GM18520 (cell line): ENCODE data around the gene NDRG4.

Experiments used
- ATAC-seq: cut with Tn5 transposase; IDR thresholded peaks from one replicate; pipeline ENCODE4 v1.9.1; 2021; ENCODE audit not compliant: unreplicated experiment

The NDRG4 gene

DNA sequence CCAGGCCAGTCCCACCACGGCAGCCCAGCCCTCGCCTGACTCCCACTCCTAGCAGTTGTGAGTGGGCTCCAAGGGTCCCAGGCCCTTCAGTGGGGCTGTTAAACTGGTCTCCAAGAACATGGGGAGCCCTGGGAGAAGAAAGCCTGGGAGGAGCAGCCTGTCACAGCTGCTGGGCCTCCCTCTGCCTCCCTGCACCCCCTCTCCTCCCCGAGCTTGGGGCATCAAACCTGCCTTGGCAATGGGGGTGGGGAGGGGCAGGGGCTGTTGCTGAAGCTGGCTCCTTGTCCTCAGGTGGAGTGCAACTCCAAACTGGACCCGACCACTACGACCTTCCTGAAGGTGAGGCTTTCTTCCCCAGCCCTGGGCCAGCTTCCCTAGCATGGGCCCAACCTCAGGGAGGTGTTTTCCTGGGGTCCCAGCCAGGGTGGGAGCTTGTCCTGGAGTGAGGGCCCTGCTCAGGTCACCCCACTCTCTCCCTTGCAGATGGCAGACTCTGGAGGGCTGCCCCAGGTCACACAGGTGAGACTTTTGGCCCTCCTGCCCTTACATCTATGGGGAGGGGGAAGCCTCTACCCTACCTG is 8.8 kb downstream of the NDRG4 start:
- ATAC-seq: no peak

DNA sequence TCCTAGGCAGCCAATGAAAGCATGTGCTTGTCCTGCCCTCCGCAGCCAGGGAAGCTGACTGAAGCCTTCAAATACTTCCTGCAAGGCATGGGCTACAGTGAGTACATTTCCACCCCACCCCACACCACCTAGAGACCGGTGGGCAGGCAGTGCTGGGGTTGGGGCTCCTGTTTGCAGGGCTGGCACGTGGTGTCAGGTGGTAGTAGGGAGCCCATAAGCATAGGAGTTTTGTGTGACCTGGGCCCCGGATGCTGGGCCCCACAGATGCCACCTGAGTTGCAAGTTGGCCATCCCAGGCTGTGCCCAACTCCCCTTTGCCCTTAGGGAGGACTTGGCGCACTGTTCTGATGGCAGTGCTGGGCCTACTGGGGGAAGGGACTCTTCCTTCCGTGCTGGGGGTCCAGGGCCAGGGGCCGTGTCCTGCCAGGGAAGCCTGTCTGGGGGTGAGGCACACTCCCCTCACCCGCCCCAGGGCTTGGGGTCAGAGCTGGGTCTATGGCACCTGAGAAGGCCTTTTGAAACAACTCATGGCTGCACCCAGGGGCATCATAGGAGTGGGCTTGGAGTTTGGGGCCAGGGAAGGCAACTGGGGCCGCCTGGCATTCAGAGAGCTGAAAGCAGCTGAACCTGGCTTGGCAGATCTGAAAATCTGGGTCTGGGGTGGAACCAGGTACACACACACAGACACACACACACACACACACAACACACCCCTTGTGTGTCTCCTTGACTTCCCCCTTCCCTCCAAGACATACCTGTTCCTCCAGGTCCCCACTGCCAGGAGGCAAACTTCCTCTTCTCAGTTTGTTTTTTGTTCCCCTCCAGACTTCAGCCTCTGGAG is 9.5 kb downstream of the NDRG4 start:
- ATAC-seq: no peak

DNA sequence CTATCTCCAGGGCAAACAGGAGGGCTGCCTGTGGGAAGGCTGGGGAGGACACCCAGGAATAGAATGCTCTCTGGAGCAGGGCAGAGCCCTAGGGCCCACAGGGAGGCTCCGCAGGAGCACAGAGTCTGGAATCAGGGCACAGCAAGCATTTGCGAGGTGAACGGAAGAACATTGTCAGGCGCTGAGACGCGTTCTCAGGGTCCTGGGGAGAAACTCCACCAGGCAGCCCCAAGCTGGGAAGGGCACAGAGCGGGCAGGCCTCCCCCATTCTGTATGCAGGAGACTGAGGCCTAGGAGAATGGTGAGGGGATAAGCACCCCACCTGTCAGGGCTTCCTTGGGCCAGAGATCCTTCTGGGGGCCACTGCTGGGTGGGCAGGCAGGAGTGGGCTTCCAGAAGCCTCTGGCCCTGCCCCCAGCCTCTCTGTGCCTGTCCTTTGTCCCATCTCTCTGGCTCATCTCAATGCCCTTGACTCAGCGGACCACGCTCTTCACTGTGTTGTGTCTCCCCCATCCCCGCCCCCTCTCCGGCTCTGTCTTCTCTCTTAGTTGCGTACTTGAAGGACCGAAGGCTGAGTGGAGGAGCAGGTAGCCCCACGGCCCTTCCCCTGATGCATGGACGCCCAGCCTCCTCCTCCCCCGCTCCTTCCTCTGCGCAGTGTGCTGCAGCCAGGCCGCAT is 10.3 kb downstream of the NDRG4 start:
- ATAC-seq: no peak

DNA sequence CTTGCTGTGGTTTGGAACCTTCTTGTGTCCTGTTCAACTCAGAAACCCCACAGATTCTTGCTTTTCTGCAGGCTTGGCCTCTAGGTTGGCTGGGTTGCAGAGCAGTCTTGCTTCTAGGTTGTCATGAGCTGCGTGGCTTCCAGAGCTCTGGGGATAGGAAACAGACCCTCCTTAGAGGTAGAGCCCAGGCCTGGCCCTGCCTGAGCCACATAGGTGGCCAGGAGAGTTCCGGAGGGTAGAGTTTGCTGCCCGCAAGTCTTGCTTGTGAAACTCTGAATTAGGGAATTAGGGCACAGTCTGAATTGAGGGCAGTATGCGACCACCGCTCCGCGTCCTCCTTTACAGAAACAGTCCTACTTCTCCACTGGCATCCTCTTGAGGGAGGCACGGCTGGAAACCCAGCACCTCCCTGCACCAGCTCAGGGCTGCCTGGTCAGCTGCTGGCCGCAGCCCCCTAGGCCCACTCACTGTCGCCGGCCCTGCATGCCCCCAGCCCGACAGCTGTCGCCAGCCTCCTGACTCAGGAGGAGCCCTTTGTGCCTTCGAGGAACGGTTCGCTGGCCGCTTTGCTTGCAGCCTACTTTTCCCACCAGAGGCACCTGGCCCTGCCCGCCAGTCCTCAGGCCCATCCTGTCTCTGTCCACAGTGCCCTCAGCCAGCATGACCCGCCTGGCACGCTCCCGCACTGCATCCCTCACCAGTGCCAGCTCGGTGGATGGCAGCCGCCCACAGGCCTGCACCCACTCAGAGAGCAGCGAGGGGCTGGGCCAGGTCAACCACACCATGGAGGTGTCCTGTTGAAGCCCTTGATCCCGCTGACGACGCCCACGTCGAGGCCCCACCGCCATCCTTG is 11.1 kb downstream of the NDRG4 start:
- no peak for ATAC-seq

DNA sequence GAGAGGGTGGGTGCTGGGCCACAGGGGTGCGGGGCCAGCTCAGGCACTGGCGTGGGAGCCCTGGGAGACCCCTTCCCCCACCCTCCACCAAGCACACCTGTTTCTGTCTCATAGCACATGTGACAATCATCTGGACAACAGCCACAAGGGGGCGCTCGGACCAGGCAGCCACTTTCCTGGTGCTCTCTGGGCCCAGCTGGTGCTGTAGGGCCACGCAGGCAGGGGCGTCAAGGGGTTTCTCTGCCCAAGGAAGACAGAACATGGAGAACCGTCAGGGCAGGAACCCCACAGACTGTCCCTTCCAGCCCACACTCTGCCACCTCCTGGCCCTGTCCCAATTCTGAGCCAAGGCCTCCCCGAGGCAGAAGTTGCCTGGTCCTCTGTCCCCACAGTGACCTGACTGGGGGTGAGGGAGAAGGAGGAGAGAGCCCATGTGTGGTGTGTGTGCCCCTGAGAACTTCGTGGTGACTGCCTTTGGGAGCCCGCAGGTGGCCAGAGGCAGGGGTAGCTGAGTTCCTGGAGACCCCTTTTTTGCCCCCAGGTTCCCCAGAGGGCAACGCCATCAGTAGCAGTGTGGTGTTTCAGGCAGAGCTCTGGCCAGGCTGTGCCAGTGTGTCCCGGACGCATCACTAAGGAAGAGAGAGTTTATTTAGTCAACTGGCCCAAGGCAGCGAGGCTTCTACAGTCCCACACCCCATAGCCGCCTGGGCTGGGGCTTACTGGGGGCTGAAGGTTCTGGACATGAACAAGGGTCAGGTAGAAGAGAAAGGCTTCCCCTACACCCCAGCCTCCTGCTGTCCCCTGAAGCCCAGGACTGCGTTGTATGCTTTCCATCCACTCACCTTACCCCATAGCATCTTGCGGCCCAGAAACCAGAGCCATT is 12.2 kb downstream of the NDRG4 start:
- ATAC-seq: no peak

DNA sequence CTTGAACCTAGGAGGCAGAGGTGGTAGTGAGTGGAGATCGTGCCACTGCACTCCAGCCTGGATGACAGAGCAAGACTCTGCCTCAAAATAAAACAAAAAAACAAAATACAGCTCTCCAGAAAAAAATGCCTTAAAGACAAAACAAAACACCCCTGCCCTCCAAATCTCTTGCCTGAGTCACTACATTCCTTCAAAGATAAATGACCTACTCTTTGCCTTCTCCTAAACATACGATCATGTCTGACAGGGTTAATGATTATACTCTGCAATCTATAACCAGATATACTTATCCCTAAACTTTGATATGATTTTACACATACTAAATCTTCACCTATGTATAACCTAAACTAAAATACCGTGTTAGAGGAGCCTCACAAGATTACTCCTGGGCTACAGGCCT is 13.9 kb downstream of the NDRG4 start:
- no peak for ATAC-seq

DNA sequence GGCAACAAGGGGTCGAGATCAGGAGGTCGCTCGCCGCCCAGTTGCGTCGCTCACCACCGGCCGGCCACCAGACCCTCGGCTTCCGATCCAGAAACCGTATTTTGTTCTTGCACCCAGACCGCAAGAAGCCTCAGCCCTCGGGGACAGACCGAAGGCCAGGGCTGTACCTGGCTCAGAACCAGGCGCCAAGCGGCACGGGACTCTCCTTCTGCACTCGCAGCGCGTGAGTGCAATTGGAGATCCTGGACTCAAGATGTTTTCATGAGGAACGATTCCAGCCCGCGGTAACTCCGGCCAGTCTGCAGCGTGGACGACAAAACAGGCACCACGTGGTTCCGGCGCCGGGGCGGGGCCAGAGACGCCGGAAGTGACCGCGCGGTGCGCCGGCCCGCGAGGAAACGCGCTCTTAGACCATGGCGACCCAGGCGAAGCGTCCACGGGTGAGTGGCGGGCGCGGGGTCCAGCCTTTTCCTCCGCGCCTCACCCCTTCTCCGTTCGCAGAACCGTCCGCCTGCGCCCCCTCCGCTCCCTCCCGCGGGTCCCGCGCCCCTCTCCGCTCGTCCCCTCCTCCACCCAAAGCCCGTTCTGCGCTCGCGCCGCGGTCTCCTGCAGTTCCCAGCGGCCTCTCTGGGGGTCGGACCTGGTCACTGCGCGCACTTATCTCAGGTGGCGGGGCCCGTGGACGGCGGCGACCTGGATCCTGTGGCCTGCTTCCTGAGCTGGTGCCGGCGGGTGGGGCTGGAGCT is 15.4 kb downstream of the NDRG4 start, which contains the start of gene SETD6:
SETD6 (plus strand) TSS at position 393 of the 746 bp plus-strand sequence; CDS start at position 414, 21 bp downstream.
- ATAC-seq: peak; percentile 50

DNA sequence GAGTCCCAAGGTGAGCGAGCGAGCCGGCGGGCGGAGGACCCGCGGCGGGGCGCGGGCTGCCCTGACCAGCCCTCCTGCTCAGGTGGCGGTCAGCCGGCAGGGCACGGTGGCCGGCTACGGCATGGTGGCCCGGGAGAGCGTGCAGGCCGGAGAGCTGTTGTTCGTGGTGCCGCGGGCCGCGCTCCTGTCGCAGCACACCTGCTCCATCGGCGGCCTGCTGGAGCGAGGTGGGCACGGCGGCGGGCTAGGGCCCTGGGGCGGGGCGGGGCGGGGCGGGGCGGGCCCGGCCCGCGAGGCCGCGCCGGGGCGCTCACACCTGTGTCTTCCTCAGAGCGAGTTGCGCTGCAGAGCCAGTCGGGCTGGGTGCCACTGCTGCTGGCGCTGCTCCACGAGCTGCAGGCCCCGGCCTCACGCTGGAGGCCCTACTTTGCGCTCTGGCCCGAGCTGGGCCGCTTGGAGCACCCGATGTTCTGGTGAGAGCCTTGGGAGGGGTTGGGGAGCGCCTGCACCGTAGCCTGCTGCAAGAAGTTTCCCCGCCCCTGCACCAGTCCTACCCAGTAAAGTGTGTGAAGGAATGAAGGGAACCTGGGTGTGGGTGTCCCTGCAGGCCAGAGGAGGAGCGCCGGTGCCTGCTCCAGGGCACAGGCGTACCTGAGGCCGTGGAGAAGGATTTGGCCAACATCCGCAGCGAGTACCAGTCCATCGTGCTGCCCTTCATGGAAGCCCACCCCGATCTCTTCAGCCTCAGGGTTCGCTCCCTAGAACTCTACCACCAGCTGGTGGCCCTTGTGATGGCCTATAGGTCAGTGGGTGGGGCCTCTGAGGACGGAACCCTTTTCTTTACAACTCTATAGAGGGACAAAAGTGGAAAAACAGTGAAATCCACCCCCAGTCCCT is 16.2 kb downstream of the NDRG4 start:
- peak; percentile 26 for ATAC-seq

DNA sequence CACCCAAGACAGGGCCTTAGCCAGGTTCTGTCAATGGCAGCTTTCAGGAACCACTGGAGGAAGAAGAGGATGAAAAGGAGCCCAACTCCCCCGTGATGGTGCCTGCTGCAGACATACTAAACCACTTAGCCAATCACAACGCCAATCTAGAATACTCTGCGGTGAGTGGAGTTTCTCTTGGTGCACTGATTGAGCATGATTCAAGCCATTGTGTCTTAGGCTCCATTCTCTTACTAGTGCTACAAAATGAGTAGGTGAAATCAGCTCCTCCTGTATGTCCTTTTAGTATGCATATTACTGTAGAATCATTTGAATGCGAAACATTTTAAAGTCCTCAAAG is 16.8 kb downstream of the NDRG4 start:
- no peak for ATAC-seq

DNA sequence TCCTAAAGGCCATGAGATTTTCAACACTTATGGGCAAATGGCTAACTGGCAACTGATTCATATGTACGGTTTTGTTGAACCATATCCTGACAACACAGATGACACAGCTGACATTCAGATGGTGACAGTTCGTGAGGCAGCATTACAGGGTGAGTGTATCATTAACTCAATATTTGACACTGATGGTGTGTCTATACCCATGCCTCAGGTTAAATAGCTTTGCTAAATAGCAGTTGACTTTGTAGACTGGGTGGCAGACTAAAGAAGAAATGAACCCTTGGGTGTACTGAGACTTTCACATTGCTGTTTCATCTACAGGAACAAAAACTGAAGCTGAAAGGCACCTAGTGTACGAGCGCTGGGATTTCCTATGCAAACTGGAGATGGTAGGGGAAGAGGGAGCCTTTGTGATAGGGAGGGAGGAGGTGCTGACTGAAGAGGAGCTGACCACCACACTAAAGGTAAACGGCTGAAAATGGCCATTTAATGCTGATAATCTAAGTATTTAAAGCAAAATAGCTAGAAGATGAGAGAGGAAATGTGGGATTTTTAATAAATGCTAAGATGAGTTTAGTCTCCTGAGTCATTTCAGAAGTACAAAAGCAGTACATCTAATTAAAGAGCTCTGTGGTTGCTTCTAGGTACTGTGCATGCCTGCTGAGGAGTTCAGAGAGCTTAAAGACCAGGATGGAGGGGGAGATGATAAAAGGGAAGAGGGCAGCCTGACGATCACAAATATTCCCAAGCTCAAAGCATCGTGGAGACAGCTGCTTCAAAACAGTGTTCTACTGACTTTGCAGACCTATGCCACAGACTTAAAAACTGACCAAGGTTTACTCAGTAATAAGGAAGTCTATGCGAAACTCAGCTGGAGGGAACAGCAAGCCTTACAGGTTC is 18.4 kb downstream of the NDRG4 start:
- no peak for ATAC-seq

DNA sequence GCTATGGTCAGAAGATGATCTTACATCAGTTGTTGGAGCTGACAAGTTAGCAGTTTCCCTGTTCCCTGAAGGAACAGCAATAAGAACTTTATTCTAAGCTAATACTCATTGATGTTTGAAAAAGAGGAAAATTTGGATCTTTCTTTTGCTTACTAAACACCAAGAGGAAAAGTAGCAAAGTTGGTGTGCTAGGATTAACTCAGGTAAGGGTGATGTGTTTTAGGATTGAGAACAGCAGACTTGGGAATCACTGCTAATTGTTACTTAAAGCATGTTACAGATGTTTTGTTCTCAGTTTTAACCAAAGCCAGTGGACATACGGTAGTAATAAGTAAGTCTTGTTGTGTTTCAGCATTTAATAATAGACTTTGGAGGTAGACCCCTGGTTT is 19.0 kb downstream of the NDRG4 start:
- no peak for ATAC-seq

DNA sequence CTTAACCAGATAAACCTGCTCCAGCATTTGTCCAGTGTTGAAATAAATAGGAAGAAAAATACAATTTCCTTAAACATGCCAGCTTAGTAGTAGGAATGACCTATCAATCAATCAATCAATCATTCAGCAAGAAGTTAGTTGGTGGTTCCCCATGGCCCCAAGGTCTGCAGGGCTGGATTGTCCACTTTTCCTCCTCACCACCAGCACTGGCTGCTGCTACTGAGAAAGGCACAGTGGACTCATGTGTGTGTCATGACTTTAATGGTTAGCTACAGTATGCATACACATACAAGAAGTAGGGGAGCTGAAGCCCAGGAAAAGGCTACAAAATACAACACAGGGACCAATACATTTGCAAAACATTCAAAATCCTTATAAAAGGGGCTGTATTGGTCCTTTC is 19.8 kb downstream of the NDRG4 start:
- no peak for ATAC-seq

DNA sequence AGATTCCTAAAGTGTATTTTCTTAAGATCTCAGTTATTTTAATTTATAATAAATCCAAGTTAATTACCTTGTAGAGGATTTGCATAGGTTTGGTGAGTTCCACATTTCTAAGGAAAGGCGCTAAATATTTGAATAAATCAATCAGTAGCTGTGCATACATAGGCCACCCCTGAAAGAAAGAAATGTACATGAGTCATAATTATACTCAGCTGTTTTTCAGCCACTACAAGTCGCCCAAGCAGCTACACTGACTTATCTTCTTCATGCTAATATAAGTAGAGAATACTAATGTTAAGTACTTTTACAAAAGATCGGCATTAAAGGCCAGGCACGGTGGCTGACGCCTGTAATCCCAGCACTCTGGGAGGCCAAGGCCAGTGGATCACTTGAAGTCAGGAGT is 30.2 kb downstream of the NDRG4 start:
- ATAC-seq: no peak

DNA sequence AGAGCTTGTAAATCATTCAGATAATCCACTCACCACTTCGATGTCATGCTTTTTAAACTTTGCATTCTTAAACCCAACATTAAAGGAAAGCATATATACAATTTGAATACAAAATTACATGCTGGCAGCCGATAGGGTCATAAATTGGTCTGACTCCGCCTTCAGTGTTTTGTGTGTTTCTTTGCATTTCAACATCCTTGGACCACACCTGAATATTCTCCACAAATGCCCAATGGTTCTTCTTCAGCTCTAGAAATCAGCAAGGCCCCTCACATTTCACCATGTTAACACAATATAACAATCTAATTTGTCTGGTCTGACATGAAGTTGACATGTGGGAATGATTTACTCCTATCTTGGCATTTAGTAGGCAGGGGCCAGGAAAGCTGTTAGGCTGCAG is 32.5 kb downstream of the NDRG4 start:
- no peak for ATAC-seq

DNA sequence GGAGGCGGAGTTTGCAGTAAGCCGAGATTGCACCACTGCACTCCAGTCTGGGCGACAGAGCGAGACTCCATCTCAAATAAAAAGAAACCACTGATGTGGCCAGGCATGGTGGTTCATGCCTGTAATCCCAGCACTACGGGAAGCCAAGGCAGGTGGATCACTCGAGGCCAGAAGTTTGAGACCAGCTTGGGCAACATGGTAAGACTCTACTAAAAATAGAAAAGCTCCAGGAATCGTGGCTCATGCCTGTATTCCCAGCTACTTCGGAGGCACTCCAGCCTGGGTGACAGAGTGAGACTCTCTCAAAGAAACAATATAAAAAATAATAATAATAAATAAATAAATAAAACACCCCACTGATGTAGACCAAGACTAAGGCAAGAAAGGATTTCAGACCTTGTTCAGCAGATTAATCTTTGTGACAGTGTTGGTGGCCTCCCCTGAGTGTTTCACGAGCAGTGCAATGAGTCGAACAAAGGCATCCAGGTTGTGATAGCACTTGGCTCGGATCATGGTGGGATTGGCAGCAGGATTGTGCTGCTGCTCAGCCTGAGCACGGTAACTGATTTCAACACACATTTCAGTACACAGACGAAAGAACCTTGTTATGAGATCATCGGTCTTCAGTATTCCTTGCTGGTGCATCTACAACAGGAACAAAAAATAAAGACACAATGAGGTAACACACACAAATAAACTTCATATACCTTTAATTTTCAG is 34.0 kb downstream of the NDRG4 start:
- no peak for ATAC-seq

DNA sequence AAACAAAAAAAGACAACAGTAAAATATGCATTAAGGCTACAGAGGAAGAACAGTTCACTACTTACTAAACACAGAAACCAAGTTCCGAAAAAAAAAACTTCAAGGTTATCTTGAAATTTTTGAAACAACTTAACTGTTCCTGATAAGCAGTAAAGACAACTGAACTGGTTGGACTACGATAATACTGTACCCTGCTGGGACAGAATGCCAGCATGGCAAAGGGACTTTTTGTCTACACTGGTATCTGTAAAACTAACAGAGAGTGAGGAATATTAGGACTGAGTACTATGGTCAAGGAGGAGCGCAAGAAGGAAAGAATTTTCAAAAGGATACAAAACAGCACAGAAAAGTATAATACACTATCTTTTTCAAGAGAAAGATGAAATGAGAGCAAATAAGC is 35.2 kb downstream of the NDRG4 start:
- no peak for ATAC-seq

DNA sequence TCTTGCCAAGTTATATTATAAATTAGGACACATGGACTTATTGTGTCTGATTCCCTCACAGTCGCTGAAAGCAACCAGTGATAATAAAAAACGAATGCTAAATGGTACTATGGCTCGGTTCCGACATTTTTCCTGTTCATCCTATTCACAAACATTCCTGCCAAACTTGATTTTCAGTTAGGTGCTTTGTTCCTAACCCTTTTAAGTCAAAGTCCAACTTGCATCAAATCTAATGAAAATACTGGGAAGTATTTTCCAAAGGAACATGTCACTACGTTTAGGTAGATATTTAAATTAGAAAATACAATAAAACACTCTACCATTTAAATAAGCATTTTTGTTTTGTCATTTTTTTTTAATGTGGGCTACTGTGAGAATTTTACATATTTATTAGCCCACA is 36.3 kb downstream of the NDRG4 start:
- ATAC-seq: no peak
